H1 (cell line): ENCODE results near the gene ST6GALNAC4.

ENCODE experiments used
- EP300 ChIP-seq, 2 experiments: IDR thresholded peaks; 1 replicate in 1 of 2; 2 replicates in 1 of 2; pipeline ENCODE4 v1.6.1; 2011 to 2012; ENCODE audit warnings: low read depth in 2 of 2, low read length in 2 of 2, mild to moderate bottlenecking in 2 of 2, borderline replicate concordance in 1 of 2, inconsistent platforms in 1 of 2, moderate library complexity in 1 of 2
- MAFK ChIP-seq: IDR thresholded peaks from 2 replicates; pipeline ENCODE4 v1.6.1; 2012; ENCODE audit warnings: low read depth, mild to moderate bottlenecking, improper control_type of control experiment, low read length
- RFX5 ChIP-seq: IDR thresholded peaks from 2 replicates; pipeline ENCODE4 v1.6.1; 2011; ENCODE audit warnings: low read depth, low read length, improper control_type of control experiment, borderline replicate concordance
- SUZ12 ChIP-seq: fragments of 200-600 bp; sonication (generic); IDR thresholded peaks from 2 replicates; pipeline ENCODE4 v1.6.1; 2012; ENCODE audit warnings: mild to moderate bottlenecking, inconsistent platforms, low read length, moderate library complexity, mixed read lengths
- TF ChIP-seq, protein P1 (sequence below), 3 experiments: IDR thresholded peaks; 1 replicate in 2 of 3; 2 replicates in 1 of 3; pipeline versions ENCODE4 v1.5.1 to v1.6.1; 2011; ENCODE audit warnings: low read length in 3 of 3, mild to moderate bottlenecking in 3 of 3, inconsistent platforms in 2 of 3, low read depth in 1 of 3, moderate library complexity in 1 of 3; ENCODE audit not compliant: insufficient read depth in 1 of 3; ENCODE audit errors: control extremely low read depth in 1 of 3

DNA sequence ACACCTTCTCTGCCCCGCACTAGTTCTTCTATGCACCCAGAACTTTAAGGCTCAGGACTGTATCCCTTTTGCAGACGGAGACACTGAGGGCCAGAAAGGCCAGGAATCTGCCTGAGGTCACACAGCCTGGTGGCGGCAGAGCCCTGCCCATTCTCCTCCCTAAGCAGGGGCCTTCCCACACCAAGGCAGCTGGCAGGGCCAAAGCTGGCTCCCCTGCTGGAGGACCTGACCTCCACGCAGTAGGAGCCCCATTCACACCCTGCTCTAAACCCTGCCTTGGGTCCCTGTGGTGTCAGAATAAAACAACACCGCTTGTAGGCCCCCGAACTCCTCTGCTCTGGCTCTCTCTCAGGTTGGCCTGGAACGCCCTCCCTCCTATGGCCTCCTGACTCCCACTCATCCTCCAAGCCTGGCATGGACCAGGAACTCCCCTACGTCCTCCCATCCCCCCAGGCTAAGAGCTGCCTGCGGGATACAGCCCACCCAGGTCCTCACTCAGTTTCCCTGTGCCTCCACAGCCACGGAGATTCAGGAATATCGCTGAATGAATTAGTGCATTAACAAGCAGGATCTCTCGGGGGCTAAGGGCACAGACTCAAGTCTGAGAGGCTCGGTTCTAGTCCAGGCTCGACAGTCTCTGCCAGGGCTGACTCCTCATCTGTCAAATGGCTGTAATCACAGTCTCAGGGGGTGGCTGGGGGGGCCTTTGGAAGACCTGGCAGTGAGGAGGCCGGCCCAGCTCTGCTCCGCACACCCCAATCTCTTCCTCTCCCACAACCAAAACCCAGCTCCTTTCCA lies 20.2 kb downstream of the ST6GALNAC4 start:
- TF ChIP-seq, protein P1, sequence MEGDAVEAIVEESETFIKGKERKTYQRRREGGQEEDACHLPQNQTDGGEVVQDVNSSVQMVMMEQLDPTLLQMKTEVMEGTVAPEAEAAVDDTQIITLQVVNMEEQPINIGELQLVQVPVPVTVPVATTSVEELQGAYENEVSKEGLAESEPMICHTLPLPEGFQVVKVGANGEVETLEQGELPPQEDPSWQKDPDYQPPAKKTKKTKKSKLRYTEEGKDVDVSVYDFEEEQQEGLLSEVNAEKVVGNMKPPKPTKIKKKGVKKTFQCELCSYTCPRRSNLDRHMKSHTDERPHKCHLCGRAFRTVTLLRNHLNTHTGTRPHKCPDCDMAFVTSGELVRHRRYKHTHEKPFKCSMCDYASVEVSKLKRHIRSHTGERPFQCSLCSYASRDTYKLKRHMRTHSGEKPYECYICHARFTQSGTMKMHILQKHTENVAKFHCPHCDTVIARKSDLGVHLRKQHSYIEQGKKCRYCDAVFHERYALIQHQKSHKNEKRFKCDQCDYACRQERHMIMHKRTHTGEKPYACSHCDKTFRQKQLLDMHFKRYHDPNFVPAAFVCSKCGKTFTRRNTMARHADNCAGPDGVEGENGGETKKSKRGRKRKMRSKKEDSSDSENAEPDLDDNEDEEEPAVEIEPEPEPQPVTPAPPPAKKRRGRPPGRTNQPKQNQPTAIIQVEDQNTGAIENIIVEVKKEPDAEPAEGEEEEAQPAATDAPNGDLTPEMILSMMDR (IDR thresholded peaks at IDR 0.05; ENCODE audit: control extremely low read depth in 1 of 3, insufficient read depth in 1 of 3, low read depth in 1 of 3, low read length in 3 of 3): no peak
- TF ChIP-seq RFX5 (no peak), MAFK (no peak), SUZ12 (no peak), EP300 (IDR thresholded peaks at IDR 0.05; ENCODE audit: borderline replicate concordance in 1 of 2, low read depth in 2 of 2, low read length in 2 of 2) (no peak)
